Stimulated activated CD8-positive, alpha-beta memory T cell treated with anti-CD3 and anti-CD28 coated beads, Interleukin-15, amount 100 ng/mL, for 1 hour (primary cell): ENCODE data around the gene RPS18.

Experiments
- DNase-seq: peaks from one replicate; pipeline ENCODE4 v3.0.0-alpha.2; 2020; ENCODE audit warnings: low read depth

The RPS18 gene

DNA sequence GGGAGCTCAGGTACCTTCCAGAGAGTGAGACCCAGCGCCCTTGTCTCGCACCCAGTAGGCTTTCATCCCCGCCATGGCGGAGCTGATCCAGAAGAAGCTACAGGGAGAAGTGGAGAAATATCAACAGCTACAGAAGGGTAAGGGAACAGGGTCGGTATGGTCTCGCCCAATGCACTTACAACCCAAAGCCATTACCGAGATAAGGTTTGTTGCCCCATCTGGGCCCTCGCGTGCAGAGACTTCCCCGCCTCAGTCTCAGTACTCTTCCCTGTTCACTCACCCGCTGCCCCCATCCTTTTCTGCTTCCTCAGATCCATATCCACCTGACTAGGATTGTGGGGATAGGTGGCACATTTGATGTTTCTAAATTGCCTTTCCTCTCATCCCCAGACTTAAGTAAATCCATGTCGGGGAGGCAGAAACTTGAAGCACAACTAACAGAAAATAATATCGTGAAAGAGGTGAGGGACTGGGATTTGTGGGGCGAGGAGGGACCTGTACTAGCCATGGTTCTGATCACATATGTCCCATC lies 18.0 kb downstream of the RPS18 start:
- DNase-seq, result no peak

DNA sequence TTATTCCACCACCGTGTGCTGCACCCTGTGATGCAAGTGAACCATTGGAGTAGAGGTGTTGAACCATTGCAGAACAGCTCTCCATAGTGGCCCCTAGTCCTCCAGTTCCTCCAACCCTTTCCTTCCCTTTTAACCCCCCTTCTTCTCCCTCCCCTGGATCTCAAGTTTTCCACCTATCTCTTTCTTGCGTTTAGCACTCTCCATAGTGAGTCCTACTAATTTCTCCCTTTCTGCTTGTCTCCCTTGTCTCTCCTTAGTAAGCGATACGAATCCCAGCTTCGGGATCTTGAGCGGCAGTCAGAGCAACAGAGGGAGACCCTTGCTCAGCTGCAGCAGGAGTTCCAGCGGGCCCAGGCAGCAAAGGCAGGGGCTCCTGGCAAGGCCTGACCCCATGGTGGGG lies 18.6 kb downstream of the RPS18 start:
- DNase-seq, result no peak

DNA sequence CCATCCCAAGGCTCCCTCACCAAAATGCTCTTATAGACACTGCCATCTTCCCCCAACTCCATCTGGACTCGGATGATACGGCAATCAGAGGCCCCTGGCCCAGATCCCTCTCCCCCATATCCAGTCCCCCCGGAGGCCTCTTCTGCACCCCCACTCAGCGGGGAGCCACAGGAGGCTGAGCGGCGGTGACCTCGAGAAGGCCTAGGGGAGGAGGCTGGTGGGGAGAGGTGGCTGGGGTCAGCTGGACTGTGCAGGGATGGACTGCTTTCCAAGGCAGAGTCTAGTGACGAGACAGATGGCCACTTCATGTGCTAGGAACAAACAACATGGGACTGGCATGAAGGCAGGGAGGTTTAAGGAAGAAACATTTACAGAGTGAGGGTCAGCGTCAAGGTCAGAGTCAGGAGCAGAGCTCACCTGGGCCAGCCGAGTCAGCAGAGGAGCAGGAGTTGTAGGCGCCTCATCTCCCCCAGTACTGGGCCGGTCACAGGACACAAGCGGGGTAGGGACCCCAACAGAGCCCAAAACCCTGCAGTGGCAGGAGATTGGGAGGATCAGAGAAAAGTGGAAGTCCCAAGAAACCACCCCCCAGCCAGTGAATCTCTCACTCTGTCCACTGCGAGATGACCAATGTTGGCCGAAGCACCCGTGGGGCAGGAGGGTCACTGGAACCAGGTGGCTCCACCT lies 21.3 kb downstream of the RPS18 start:
- DNase-seq, result no peak

DNA sequence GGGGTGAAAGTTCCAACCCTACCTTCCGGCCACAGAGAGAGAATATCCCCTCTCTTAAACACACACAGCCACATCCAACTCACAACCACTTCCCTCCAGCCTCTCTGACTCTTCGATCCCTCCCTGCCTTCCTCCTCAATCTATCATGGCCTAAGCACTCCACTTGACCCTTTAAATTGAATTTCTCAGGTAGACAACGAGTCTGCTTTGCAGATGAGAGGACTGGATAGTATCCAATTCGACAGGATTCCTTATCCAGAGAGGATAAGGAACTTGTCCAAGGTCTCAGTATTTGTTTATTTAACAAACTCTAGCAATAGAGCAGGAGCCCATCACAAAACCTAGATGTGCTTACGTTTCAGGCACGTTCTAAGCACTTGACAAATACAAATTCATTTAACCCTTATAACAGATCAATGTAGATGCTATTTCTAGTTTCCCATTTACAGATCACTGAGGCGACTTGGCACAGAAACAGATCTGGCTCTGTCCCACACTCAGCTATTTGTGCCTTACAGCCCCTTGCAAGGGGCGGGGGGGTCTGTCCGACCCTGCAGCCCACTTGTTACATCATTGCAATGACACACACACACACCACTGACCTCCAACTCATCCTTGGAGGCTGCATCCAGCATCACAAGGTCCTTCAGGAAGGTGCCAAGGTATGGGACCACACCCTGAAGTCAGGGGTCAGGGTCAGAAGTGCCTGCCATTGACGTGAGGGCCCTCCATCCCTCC lies 22.4 kb downstream of the RPS18 start:
- DNase-seq, result no peak

DNA sequence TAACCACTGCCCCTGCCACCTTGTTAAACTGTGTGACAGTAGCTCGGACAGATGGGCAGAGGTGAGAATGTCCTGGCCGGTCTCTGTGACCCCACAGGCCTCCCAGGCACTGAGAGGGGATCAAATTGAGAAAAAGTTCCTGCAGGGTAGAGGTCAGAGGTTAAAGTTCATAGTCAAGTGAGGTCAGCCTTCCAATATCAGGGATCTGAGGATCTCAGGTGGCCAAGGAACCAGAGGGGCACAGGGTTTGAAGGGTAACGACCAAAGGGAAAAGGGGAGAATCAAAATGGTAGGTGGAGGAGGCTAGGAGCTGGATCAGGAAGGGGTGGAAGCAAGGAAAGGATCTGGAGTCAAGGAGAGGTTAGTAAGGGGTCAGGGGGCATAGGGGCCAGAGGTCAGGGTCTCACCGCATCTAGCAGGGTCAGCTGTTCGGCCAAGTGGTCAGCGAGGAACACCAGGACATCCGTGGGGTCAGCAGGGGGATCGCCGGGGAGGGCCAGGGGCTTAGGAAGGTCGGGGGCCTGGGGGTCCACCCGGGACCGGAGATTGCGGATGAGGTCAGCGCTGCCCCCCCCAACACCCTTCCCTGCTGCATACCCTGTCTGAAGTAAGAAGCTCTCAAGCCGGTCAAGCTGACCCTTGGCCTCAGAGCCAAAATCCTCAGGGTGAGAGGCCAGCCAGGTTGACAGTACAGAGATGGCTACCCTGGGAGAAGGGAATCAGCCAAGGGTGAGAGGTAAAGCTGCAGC lies 23.9 kb downstream of the RPS18 start:
- no peak for DNase-seq

DNA sequence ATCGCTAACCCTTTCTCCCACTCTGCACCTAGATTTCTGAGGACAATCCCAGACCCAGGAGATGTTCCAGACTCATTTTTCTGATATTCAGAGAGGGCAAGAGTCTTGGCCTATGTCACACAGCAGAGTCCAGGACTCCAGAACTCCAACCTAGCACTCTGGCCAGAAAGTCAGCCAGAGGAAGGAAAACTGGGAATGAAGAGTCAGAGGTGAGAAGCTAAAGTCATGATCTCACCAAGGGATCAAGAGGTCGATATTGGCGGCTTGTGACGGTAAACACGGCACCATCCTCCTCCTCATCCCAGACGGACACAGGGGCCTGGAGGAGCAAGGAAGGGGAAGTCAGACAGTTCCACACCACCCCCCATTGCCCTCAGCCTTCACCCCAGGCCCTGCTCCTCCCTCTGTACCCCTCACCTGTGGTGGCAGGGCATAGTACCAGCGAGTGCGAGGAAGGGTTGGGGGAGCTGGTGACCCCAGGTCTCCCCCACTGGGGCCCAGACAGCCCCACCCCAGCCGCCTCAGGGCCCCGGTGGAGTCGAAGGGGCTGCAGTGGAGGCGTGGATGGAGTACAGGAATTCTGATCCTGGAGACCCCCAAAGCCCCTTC lies 25.0 kb downstream of the RPS18 start:
- no peak for DNase-seq

DNA sequence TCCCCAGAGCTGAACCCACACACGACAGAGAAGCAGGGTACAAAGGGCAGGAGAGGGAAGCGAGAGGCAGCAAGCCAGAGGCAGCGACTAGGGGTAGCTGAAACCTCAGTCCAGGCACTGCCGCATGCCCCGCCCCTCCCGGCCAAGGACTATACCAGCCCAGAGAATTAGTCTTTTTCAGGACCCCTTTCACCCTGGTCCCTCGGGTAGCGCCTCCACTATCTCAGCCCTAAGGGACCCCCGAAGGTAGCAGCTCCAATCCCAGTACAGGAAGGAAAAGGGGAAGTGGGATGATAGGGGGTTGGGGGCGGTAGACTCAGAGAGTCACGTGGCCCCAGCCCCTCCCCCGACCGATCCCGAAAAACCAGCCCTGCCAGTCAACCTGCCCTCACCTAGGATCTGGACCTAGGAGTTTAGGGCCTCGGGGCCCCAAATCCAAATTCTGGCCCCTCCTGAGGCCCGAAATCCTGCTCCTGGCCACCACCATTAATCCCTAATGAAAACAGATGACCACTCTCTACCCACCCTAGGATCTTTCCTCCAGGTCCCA lies 25.6 kb downstream of the RPS18 start:
- DNase-seq, result no peak

DNA sequence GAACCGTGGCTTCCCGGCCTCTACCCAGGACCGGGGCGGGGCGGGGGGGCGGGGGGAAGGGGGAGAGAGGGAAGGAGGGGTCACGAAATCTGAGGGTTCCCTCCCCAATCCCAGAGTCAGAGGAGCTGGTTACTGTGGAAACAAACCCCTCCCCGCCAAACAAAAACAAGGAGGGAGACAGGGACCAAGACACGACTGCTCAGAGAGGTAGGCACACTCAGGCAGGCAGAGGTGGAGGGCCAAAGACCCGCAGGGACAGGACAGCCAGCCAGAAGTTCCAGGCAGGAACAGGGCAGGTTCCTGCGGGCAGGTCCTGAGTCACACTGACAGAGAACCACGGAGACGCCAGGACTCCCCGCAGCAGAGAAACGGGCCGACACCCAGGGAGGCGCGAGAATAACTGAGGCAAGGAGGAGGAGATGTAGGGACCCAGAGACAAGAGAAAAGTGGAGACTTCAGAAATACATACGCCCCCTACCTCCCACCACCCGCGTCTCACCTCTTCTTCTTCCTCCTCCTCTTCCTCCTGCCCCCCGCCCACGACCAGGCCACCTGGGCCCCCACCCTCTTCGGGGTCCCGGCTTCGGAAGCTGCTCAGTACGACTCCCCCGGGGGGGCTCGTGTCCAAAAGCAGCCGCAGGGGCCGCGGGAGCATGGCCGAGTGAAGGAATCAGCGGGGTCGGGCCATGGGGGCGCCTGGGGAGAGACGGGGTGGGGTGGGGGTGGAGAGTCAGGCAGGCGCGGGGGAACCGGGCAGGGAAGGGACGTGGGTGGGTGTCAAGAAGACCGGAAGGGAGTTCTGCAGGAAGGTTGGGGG lies 26.3 kb downstream of the RPS18 start:
- no peak for DNase-seq

DNA sequence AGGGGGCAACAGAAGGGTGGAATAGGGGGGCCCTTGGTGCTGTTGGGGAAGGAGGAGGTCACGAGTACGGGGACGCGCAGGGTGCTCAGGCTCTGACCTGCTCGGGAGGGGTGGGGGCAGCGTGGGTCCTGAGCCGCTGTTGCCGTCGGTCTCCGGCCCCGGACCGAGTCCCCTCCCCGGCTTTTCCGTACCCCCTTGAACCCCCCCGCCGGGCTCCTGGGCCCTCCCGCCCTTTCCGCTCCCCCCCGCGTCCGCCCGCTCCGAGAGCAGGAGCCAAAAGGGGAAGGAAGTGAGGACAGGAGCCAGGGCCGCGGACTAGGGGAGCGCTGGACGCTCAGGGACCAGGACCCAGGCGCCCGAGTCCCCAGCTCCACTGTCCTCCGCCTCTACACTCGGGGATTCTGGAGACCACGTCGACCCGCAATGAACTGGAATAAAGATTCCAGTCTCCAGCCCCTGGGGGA lies 26.9 kb downstream of the RPS18 start, which contains the start of gene RGL2:
RGL2 (minus strand) TSS at position 170 of the 464 bp plus-strand sequence. CDS start 332 bp downstream, outside the sequence.
- DNase-seq, result no peak

DNA sequence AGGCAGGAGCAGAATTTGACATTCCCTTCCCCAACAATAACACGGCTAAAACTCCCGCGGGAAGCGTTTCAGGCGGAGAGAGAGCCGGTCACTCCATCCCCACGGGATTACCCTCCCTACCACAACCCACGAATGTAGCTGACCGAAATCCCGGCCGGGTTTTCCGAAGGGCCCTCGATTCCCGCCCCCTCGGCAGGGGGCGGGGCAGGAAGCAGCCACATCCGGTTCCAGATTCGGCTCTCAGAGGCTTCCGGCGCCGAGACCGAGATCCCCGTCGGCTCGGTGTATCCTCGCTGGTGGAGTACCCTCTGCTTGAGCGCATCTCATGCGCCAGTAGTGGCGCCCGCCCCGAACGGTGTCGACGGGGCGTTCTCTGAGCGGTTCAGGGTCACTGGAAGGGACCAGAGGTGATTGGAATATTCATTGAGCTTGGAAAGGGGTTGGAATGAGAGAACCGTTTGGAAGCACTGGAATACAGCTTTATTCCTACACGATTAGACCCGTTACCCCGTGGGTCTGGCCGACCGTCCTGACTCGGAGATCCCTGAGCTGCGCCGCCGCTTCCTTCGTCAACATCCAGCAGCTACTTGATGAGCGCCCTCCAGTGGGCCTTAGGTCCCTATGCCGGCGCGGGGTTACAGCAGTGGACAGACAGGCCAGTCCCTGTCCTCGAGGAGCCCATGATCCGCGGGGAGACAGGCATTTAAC lies 27.5 kb downstream of the RPS18 start:
- DNase-seq, result peak; percentile 90

DNA sequence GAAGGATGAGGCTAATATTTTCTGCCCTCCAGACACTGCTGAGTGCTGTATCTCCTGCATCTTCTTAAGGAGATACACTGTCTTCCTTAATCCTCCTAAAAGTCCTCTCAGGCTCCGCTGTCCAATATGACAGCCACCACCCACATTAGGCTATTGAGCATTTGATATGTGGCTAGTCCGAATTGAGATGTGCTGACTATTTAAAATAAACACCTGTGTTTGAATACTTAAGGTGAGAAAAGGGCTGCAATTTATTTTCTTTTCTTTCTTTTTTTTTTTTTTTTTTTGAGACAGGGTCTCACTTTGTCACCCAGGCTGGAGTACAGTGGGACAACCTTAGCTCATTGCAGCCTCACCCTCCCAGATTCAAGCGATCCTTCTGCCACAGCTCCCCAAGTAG lies 30.0 kb downstream of the RPS18 start:
- DNase-seq, result no peak

DNA sequence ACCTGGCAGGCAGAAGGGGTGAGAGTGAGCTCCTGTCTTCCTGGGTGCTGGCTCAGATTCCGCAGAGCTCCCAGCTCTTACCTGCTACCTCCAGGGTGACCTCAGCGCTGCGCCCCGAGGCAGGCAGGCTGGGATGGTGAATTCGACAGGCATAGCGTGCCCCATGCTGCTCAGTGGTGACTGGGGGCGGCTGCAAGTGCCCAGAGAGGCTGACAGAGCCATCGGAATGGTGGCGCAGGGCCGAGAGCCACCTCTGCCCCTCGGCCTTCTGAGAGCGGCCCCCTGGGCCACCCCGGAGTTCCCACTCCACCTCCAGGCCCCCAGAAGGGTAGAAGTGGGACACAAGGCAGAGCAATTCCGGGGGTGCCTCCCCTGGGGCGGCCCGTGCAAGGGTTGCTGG lies 32.3 kb downstream of the RPS18 start:
- DNase-seq, result no peak

DNA sequence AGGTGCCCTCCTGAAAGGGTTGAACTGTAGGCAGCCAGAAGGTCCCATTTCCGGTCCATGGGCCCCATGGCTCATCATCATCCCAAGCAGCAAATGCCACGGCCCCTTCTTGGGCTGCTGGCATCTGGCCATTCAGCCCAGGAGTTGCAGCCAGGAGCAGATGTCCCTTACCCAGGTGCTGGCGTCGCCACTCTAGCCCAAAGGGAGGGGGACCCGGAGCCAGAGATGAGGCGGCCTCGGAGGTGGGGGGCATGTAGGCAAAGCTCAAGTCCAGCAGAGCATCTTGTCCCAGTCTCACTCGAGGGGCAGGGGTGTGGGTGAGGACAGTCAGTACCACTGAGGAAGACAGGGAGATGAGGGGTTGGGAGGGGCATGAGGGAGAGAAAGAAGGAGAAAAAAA lies 33.2 kb downstream of the RPS18 start:
- DNase-seq, result no peak

DNA sequence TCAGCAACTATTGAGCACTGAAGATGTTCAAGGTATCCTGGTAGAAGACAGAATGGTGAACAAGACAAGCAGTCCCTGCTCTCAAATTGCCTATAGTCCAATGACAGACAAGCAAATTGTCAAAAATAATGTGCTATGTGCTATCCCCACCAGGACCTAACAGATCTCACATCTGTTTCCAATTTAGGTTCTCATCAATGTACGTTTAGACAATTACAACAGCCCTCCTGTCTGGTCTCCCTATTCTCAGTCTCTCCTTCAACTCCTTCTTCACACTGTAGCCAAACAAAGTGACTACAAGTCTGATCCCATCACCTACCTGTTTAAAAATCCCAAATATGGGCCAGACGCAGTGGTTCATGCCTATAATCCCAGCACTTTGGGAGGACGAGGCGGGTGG lies 34.5 kb downstream of the RPS18 start:
- no peak for DNase-seq

DNA sequence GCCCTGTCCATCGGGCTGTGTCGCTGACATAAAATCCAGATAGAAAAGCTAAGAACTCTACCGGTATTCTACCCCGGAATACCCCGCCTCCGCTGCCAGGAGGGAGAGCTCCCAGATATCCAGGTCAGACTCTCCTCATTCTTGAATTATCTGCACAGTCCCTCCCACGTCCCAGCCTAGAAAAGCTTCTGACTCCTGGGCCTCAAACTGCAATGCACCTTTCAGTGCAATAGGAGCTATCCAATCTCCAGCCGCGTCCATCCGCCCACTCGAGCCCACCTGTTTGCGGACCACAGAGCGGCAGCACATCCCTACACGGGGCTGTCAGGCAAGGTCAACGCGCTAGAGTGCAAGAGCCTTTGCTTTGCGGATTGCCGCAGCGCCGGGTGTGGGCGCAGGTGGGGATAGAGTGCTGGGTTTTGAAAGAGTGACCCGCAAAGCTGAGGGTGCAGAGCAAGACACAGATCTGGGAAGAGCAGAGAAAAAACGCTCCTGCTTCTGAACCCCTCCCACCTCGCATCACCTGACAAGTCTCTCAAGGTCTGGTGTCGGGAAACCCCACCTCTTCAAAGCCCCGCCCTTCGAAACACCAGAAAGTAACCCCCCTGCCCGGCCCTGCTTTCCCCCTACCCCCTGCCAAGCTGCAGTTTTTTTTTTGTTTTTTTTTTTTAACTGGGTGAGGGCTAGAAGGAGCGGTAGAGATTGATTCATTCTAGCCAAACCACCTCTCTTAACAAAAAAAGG lies 40.7 kb downstream of the RPS18 start:
- peak; percentile 71 for DNase-seq

DNA sequence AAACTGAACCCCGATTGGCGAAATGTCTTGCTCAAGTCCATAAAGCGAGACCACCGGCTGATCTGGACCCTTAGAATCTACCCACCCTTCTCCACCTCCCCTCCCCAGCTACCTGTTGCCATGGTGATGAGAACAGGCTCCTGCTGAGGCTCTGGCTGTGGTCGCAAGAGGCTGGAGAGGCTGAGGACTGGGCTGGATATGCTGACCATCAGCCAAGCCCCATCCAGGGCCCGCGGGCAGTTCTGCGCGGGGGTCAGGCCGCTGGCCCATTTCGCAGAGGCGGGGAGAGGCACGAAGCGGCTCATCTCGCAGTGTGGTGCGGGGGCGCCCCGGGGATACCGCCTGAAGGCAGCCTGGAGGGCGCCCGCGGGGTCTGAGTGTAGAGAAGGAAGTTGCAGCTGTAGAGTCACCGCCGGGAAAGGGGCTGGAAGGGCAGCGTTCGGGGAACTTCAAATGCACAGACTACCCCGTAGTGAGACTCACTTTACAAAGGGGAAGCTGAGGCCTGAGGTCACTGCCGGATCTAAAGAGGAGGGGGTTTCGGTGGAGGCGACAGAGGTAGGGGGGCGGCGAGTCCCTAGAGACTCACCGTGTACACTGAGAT lies 41.3 kb downstream of the RPS18 start:
- DNase-seq, result no peak

DNA sequence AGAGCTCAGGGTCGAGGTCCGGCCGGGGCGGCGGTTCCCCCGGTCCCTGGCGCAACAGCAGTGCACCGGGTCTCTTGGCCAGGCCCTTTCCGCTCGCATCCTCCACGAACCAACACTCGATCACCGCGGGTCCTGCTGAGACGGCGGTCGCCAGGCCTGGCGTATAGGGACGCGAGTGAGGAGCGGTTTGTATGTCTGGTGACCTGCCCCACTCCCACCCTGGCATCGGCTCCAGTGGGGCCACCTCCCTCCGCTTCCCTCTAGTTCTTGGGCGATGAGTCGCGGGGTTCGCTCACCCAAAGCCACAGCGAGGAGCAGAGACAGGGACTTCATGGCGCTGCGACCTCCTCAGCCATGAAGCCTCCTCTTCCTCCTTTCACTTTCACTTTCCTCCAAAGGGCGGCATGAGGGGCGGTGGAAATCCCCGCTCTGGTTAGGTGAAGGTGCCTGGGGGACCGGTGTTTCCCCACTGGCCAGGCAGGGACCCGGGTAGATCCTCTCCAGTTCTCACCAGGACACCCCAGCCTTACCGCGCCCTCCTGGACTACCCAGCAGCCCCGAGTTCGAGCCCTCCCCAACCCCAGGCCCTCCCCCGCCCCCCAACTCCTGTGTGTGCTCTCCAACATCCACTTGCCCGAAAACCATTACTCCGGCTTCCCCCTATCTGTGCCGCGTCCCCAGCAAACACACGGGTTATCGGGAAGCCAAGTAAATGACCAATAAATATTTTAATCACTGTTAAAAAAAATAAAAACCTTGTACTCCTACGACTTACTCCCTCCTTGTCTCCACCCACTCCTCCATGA lies 42.0 kb downstream of the RPS18 start, which contains the start of gene TAPBP:
TAPBP (minus strand) TSS at position 370 of the 806 bp plus-strand sequence; CDS start at position 333, 37 bp downstream.
- peak; percentile 67 for DNase-seq

DNA sequence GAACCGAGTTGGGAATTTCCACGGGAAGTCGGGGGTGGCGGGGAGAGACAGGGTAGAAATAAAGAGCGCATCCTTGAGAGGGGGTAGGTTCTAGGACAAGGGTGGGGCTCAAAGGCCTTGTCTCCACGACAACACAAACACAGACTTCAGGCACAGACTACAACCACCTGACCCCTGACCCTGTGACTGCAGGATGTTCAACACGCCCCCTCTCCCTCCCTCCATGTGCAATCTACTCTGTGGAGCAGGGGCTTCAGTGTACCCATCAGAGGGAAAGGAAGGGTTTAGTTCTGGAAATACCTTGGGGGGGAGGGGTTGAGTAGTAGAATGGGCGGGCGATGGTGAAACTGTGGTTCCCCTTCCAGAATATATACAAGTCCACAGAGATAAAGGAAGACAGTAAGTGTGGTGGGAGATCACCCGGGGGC lies 42.7 kb downstream of the RPS18 start:
- peak; percentile 39 for DNase-seq
